ENCODE data around the gene DKK2.

DKK2 gene

DNA sequence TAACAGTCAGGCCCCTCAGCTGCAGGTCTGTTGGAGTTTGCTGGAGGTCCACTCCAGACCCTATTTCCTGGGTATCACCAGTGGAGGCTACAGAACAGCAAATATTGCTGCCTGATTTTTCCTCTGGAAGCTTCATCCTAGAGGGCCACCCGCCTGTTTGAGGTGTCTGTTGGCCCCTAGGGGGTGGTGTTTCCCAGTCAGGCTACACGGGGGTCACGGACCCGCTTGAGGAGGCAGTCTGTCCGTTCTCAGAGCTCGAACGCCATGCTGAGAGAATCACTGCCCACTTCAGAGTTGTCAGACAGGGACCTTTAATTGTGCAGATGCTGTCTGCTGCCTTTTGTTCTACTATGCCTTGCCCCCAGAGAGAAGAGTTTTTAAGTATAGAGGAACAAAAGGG, 160.8 kb downstream of the DKK2 start:
- Histone ChIP-seq H3K4me3 (replicated peaks; ENCODE audit: insufficient read depth, low read length) (no peak overlapping the region), H3K27me3 (ENCODE audit: insufficient read depth, poor library complexity, severe bottlenecking) (no peaks in the 10 kb centered on the region), H3K27ac (replicated peaks) (no peak overlapping the region)
- TF ChIP-seq, protein P1, sequence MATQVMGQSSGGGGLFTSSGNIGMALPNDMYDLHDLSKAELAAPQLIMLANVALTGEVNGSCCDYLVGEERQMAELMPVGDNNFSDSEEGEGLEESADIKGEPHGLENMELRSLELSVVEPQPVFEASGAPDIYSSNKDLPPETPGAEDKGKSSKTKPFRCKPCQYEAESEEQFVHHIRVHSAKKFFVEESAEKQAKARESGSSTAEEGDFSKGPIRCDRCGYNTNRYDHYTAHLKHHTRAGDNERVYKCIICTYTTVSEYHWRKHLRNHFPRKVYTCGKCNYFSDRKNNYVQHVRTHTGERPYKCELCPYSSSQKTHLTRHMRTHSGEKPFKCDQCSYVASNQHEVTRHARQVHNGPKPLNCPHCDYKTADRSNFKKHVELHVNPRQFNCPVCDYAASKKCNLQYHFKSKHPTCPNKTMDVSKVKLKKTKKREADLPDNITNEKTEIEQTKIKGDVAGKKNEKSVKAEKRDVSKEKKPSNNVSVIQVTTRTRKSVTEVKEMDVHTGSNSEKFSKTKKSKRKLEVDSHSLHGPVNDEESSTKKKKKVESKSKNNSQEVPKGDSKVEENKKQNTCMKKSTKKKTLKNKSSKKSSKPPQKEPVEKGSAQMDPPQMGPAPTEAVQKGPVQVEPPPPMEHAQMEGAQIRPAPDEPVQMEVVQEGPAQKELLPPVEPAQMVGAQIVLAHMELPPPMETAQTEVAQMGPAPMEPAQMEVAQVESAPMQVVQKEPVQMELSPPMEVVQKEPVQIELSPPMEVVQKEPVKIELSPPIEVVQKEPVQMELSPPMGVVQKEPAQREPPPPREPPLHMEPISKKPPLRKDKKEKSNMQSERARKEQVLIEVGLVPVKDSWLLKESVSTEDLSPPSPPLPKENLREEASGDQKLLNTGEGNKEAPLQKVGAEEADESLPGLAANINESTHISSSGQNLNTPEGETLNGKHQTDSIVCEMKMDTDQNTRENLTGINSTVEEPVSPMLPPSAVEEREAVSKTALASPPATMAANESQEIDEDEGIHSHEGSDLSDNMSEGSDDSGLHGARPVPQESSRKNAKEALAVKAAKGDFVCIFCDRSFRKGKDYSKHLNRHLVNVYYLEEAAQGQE (IDR thresholded peaks at IDR 0.05; ENCODE audit: insufficient replicate concordance, low read depth) = no peak
- TF ChIP-seq SPI1 (IDR thresholded peaks at IDR 0.05; ENCODE audit: borderline replicate concordance, low read depth) = no peak
- DNase-seq (ENCODE audit: low read depth in 1 of 2, low spot score in 1 of 2) = no peak
